Measurements from ENCODE around the gene PIAS1.

PIAS1 gene

GRCh38 chr15:68191555-68191954 lies 137.4 kb downstream of the PIAS1 start:
- H3K4me3 ChIP-seq (ENCODE audit: low read depth, low read length), result no peak overlapping the region
- no peak for TF ChIP-seq CTCF (IDR thresholded peaks at IDR 0.05; ENCODE audit: low read depth, low read length, missing control alignments)
- no peak for DNase-seq (ENCODE audit: low read depth)

GRCh38 chr15:68192117-68192516 lies 138.0 kb downstream of the PIAS1 start:
- TF ChIP-seq CTCF (IDR thresholded peaks at IDR 0.05; ENCODE audit: low read depth, low read length, missing control alignments), result peak; percentile 16
- no peak for DNase-seq (ENCODE audit: low read depth)
- no peak overlapping the region for H3K4me3 ChIP-seq (ENCODE audit: low read depth, low read length)

- TF ChIP-seq CTCF (IDR thresholded peaks at IDR 0.05; ENCODE audit: low read depth, low read length, missing control alignments), result no peak
- no peak for DNase-seq (ENCODE audit: low read depth)
- H3K4me3 ChIP-seq (ENCODE audit: low read depth, low read length), result no peak overlapping the region
These were observed 138.8 kb downstream of the PIAS1 start for GRCh38 chr15:68192804-68193486.

- no peak for TF ChIP-seq CTCF (IDR thresholded peaks at IDR 0.05; ENCODE audit: low read depth, low read length, missing control alignments)
- no peak overlapping the region for H3K4me3 ChIP-seq (ENCODE audit: low read depth, low read length)
- no peak for DNase-seq (ENCODE audit: low read depth)
These were observed 141.4 kb downstream of the PIAS1 start for GRCh38 chr15:68195336-68196112.

GRCh38 chr15:68196445-68197169 lies 142.5 kb downstream of the PIAS1 start:
- DNase-seq (ENCODE audit: low read depth), result no peak
- H3K4me3 ChIP-seq (ENCODE audit: low read depth, low read length), result no peak overlapping the region
- no peak for TF ChIP-seq CTCF (IDR thresholded peaks at IDR 0.05; ENCODE audit: low read depth, low read length, missing control alignments)

- TF ChIP-seq CTCF (IDR thresholded peaks at IDR 0.05; ENCODE audit: low read depth, low read length, missing control alignments), result no peak
- H3K4me3 ChIP-seq (ENCODE audit: low read depth, low read length), result no peak overlapping the region
- no peak for DNase-seq (ENCODE audit: low read depth)
These were observed 143.0 kb downstream of the PIAS1 start for GRCh38 chr15:68197170-68197492.
